Cardiac fibroblast (primary cell): ENCODE data around the gene RRBP1.

Experiments used
- DNase-seq, 2 donors: peaks; one replicate each; pipeline versions ENCODE4 v3.0.0 to v3.0.0-alpha.2; 2010; ENCODE audit warnings: low read depth in 2 of 2
- H3K4me3 ChIP-seq, 2 donors: replicated peaks in 1 of 2; 1 replicate in 1 of 2; 2 replicates in 1 of 2; pipeline ENCODE4 v1.5.1; 2011; ENCODE audit warnings: low read depth in 2 of 2, low read length in 2 of 2, mild to moderate bottlenecking in 2 of 2, moderate library complexity in 1 of 2
- TF ChIP-seq, protein P1 (sequence below): IDR thresholded peaks from one replicate; pipeline ENCODE4 v1.5.1; 2011; ENCODE audit warnings: low read depth, mild to moderate bottlenecking, low read length, inconsistent platforms

Gene RRBP1

DNA sequence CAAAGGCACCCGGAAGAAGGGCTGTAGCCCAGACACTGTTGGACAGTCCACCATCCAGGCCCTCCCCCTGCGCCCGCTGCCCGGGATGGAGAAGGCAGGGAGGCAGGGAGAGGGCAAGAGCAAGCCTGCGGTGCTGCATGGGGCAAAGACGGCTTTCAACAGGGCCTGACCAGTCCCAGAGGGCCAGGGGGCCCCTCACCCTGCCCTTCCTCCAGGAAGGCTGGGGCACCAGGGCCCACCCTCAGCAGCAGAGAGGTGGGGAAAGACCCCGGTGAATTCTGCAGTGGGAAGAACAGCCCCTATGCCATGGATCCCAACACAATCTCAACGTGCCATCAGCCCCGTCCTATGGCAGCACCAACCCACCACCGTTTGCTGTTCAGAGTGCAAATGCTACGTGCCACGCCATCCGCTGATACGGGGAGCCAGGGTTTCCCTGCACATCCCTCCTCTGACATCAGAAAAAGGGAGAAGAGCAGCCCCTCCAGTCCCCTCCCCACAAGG lies 41.1 kb downstream of the RRBP1 start:
- H3K4me3 ChIP-seq, result no peak overlapping the region
- TF ChIP-seq, protein P1, sequence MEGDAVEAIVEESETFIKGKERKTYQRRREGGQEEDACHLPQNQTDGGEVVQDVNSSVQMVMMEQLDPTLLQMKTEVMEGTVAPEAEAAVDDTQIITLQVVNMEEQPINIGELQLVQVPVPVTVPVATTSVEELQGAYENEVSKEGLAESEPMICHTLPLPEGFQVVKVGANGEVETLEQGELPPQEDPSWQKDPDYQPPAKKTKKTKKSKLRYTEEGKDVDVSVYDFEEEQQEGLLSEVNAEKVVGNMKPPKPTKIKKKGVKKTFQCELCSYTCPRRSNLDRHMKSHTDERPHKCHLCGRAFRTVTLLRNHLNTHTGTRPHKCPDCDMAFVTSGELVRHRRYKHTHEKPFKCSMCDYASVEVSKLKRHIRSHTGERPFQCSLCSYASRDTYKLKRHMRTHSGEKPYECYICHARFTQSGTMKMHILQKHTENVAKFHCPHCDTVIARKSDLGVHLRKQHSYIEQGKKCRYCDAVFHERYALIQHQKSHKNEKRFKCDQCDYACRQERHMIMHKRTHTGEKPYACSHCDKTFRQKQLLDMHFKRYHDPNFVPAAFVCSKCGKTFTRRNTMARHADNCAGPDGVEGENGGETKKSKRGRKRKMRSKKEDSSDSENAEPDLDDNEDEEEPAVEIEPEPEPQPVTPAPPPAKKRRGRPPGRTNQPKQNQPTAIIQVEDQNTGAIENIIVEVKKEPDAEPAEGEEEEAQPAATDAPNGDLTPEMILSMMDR, result no peak
- no peak for DNase-seq

DNA sequence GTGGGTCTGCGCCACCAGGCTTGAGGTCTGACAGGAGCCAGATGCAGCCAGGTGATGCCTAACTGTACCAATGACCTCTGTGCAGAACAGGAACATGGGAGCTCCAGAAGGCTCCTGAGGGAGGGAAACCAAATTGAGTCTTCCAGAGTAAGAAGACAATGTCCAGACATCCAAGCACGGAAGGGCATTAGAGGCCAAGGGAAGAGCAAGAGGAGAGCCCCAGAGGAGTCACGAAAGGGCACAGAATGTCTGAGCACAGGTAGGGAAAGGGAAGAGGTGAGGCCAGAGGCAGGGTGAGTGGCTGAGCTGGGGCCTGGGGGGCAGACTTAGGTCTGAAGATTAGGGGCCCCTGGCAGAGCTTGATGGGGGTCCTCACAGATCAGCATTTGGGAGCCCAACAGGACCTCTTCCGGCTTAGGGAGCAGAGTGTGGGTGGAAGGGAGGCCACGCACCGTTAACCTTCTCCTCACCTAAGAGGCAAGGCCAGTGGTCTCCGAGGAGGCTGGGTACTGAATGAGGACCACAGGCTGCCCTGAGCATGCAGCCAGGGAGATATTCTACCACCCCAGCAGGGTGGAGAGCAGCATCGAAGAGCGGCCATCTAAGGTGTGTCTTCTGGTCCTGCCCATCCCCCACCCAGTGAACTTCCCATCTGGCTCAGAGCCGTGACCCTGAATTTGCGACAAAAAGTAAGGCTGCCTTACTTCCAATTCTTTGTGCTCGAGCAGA lies 41.7 kb downstream of the RRBP1 start:
- DNase-seq, result no peak
- no peak overlapping the region for H3K4me3 ChIP-seq
- TF ChIP-seq, protein P1, result no peak

DNA sequence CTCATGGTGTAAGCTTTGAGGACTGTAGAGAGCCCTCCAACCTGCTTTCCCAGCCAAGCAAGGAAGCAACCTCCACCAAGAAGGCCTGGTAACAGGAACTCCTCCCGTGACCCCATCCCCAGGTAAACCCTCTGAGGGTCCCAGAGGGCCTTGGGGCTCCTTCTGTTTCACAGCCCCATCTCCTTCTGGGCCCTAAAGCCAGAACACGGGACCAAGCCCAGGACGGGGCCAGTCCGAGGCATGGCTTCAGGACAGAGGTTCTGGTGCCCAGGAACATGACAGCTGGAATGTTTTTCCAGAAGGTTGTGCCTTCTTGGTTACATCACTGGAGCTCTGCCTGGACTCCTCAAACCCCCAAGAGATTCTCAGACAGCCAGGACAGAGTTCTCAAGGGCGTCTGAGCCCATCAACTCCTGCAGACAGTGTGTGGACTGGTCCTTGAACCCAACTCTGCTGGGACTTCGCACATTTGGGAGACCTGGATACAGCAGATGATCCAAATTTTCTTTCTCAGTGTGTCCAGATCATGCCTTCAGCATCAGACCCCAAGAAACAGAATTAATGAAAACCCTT lies 43.1 kb downstream of the RRBP1 start:
- DNase-seq, result no peak
- TF ChIP-seq, protein P1, result no peak
- no peak overlapping the region for H3K4me3 ChIP-seq

DNA sequence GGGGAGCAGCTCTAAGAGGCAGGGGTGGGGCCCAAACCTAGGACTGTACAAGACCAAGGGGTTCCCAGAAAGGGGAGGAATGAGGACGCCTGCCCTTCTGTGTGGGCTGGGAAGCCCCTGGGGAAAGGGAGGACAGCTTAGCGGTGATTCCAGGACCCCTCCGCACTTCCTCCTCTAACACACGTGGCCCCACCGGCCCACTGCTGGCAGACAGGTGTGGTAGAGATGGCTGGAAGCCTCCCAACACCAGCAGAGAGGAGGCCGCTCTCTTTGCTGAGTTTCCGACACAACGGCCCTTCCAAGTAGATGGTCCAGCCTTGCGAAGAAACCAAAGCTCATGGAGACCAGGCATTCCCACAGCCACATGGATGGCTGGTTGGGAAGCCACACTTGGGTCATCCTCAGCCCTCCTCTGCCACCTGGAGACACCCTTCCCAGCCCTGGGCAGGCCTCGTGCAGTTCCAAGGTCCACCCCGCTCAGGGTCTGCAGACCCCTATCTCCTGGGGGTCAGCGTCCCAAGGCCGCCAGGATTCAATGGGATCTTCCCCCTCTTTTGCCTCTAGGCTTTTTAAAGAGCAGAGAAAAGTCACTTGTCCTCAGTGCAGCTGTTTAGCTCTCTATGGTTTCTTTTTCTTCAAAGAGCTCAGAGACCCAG lies 43.9 kb downstream of the RRBP1 start:
- no peak for DNase-seq
- TF ChIP-seq, protein P1, result no peak
- no peak overlapping the region for H3K4me3 ChIP-seq

DNA sequence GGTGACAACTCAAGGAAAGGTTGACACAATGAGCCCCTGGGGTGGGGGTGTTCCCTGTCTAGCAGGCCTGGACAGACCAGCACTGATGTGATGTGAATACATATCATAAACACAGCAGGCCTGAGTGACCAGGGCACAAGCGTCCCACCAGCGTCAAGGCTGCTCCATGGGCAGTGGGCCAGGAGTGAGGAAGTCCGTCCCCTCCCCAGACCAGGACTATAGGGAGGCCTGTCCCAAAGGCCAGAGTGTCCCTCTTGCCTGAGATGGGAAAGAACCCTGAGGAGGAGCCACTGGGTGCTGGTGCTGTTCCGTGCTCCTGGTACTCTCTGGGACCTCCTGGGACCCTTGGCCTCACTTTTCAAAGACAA lies 44.6 kb downstream of the RRBP1 start:
- H3K4me3 ChIP-seq, result no peak overlapping the region

DNA sequence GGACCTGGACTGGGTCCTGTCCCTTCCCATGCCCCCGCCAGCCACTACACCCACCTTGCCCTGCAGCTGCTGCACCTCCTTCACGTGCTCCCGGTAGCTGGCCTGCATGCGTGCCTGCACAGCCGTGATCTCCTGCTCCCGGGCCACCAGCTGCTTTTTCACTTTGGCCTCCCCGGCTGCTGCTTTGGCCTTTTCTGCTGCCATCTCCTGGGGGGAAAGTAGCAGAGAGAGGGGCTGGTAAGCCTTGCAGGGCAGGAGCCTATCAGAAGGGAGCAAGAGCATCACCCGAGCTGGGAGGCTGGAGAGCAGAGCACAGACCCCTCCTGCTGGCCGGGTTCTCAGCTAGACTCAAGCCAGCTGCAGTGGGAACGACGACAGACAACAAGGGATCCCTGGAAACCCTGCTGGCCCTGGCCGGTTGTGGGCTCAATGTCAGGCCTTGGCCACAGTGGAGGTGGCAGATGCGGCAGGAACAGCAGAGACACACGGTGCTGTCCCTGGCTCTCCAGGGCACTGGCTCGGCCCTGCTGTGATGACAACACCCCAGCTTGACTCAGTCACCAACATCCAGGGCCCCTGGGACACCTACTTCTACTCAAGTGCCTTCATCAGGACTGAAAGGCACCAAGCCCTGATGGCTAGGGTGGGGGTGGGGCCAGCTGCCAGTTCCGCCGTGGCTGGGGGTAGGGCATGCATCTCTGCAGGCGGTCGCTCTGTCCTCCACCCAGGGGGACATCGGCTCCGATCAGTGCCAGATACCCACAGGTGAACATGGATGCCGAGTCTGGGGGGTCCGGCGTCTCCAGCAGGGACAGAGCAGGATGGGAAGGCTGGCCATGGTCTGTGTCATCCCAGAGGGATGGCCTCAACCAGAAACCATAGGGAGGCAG lies 45.3 kb downstream of the RRBP1 start:
- TF ChIP-seq, protein P1, result no peak
- peak in 1 of 2 donors; percentile 39 for DNase-seq
- no peak overlapping the region for H3K4me3 ChIP-seq

More for the DNA sequence above, 44.6 kb downstream of the RRBP1 start:
- no peak for DNase-seq
- TF ChIP-seq, protein P1, result no peak
